GM23338 (cell line): ENCODE results near the gene THOP1. TPM values are rescaled to one million over a fixed set of nuclear protein-coding genes. Genes with fewer than 3 reads are reported as not detected.

ENCODE experiments used
- ATAC-seq: fragments of 200-7000 bp; cut with Tn5 transposase; 3 replicates; pipeline ENCODE4 v1.9.1; 2020
- DNase-seq: peaks from one replicate; pipeline ENCODE4 v3.0.0-alpha.2; 2015; ENCODE audit warnings: low spot score
- H2AFZ ChIP-seq: fragments of 200-600 bp; sonication (generic); 2 replicates; pipeline ENCODE4 v1.8.0; 2016; ENCODE audit warnings: antibody characterized with exemption, mild to moderate bottlenecking, moderate library complexity
- H3F3A ChIP-seq: fragments of 200-600 bp; sonication (generic); replicated peaks from 2 replicates; pipeline ENCODE4 v1.8.0; 2017; ENCODE audit warnings: antibody characterized with exemption, mixed run types, low read depth
- H3K27ac ChIP-seq: fragments of 200-600 bp; sonication (generic); 2 replicates; pipeline ENCODE4 v1.6.1; 2016; ENCODE audit warnings: low read depth
- H3K27me3 ChIP-seq: fragments of 200-600 bp; sonication (generic); 2 replicates; pipeline ENCODE4 v1.8.0; 2016; ENCODE audit warnings: mild to moderate bottlenecking, mixed run types, moderate library complexity; ENCODE audit not compliant: insufficient read depth
- H3K36me3 ChIP-seq: fragments of 200-600 bp; sonication (generic); 2 replicates; pipeline ENCODE4 v1.8.0; 2016; ENCODE audit warnings: mild to moderate bottlenecking; ENCODE audit not compliant: insufficient read depth
- H3K4me1 ChIP-seq: fragments of 200-600 bp; sonication (generic); 2 replicates; pipeline ENCODE4 v1.8.0; 2016; ENCODE audit warnings: mild to moderate bottlenecking, moderate library complexity; ENCODE audit not compliant: insufficient read depth
- H3K4me2 ChIP-seq: fragments of 200-600 bp; sonication (generic); 2 replicates; pipeline ENCODE4 v1.7.1; 2017; ENCODE audit warnings: mixed run types
- H3K4me3 ChIP-seq: fragments of 200-600 bp; sonication (generic); 2 replicates; pipeline ENCODE4 v1.6.1; 2016; ENCODE audit warnings: mixed run types
- H3K79me2 ChIP-seq: fragments of 200-600 bp; sonication (generic); replicated peaks from 2 replicates; pipeline ENCODE4 v1.8.0; 2017; ENCODE audit warnings: mild to moderate bottlenecking; ENCODE audit not compliant: insufficient read depth
- H3K9me2 ChIP-seq: fragments of 200-600 bp; sonication (generic); 2 replicates; pipeline ENCODE4 v1.8.0; 2017; ENCODE audit not compliant: insufficient read depth
- H4K20me1 ChIP-seq: fragments of 200-600 bp; sonication (generic); replicated peaks from 2 replicates; pipeline ENCODE4 v1.8.0; 2017; ENCODE audit warnings: mild to moderate bottlenecking; ENCODE audit not compliant: insufficient read depth
- H3K27ac Mint-ChIP-seq: 2 replicates; pipeline ENCODE4 v1.8.0; 2020; ENCODE audit warnings: inconsistent platforms, mild to moderate bottlenecking, moderate library complexity, mixed read lengths
- H3K27me3 Mint-ChIP-seq: 3 replicates; pipeline ENCODE4 v1.8.0; 2022; ENCODE audit warnings: low read depth, mild to moderate bottlenecking, moderate library complexity, mixed read lengths, inconsistent platforms; ENCODE audit not compliant: insufficient read depth, poor library complexity
- H3K36me3 Mint-ChIP-seq: 3 replicates; pipeline ENCODE4 v1.8.0; 2021; ENCODE audit warnings: low read depth, mild to moderate bottlenecking, inconsistent platforms, moderate library complexity, mixed read lengths
- H3K4me1 Mint-ChIP-seq: 3 replicates; pipeline ENCODE4 v1.8.0; 2020; ENCODE audit warnings: mild to moderate bottlenecking, inconsistent platforms, mixed read lengths
- H3K4me3 Mint-ChIP-seq: 3 replicates; pipeline ENCODE4 v1.8.0; 2021; ENCODE audit warnings: moderate library complexity, mild to moderate bottlenecking, inconsistent platforms, mixed read lengths
- H3K9me3 Mint-ChIP-seq: 3 replicates; pipeline ENCODE4 v1.8.0; 2020; ENCODE audit warnings: moderate library complexity, mild to moderate bottlenecking, inconsistent platforms, mixed read lengths
- CREB1 ChIP-seq: fragments of 250-450 bp; sonication (Bioruptor Pico); IDR thresholded peaks from 2 replicates; pipeline ENCODE4 v1.5.0; 2020; ENCODE audit warnings: low read depth, mild to moderate bottlenecking, moderate library complexity
- ETS1 ChIP-seq: IDR thresholded peaks from 2 replicates; pipeline ENCODE4 v1.6.1; 2016; ENCODE audit warnings: antibody characterized with exemption
- EZH2 ChIP-seq: fragments of 200-600 bp; sonication (generic); IDR thresholded peaks from one replicate; pipeline ENCODE4 v1.8.0; 2017; ENCODE audit warnings: antibody characterized with exemption, mild to moderate bottlenecking, low read depth; ENCODE audit not compliant: unreplicated experiment
- EZH2phosphoT487 ChIP-seq: fragments of 200-600 bp; sonication (generic); IDR thresholded peaks from one replicate; pipeline ENCODE4 v1.8.1; 2018; ENCODE audit warnings: antibody characterized with exemption; ENCODE audit not compliant: unreplicated experiment
- JUNB ChIP-seq: IDR thresholded peaks from one replicate; pipeline ENCODE4 v1.6.1; 2016; ENCODE audit warnings: antibody characterized with exemption; ENCODE audit not compliant: unreplicated experiment
- NANOG ChIP-seq: IDR thresholded peaks from 2 replicates; pipeline ENCODE4 v1.6.1; 2016; ENCODE audit warnings: antibody characterized with exemption, borderline replicate concordance
- POLR2AphosphoS5 ChIP-seq: IDR thresholded peaks from 2 replicates; pipeline ENCODE4 v1.6.1; 2016; ENCODE audit warnings: antibody characterized with exemption, low read depth
- REST ChIP-seq: IDR thresholded peaks from one replicate; pipeline ENCODE4 v1.6.1; 2018; ENCODE audit warnings: antibody characterized with exemption; ENCODE audit not compliant: unreplicated experiment
- STAT1 ChIP-seq: IDR thresholded peaks from one replicate; pipeline ENCODE4 v1.6.1; 2016; ENCODE audit warnings: antibody characterized with exemption; ENCODE audit not compliant: unreplicated experiment
- ZNF114 ChIP-seq: fragments of 250-450 bp; sonication (Bioruptor Pico); IDR thresholded peaks from 2 replicates; pipeline ENCODE4 v1.5.0; 2020; ENCODE audit warnings: mild to moderate bottlenecking, moderate library complexity
- ZNF331 ChIP-seq: fragments of 250-450 bp; sonication (Bioruptor Pico); IDR thresholded peaks from 2 replicates; pipeline ENCODE4 v1.5.0; 2020; ENCODE audit warnings: low read depth, mild to moderate bottlenecking, moderate library complexity
- polyA plus RNA-seq: library from polyadenylated mRNA; unstranded; fragments of >200 nt; fragmentation: Nextera tagmentation; extraction: Ambion mirVana; gene quantifications from 2 replicates; pipeline ENCODE4 v1.2.1, GENCODE V29; 2016
- total RNA-seq: library from RNA; depleted of rRNA; stranded (reverse); fragments of >200 nt; shearing (Covaris generic); gene quantifications from 2 replicates; pipeline ENCODE4 v1.2.3, GENCODE V29; 2014
- TF ChIP-seq, protein P1 (sequence below): fragments of 250-450 bp; sonication (Bioruptor Pico); IDR thresholded peaks from 2 replicates; pipeline ENCODE4 v1.5.0; 2020; ENCODE audit warnings: mild to moderate bottlenecking, moderate library complexity
- TF ChIP-seq, protein P2 (sequence below), 2 experiments: fragments of 200-600 bp in 1 of 2; sonication (generic) in 1 of 2; conservative IDR thresholded peaks; 2 replicates each; pipeline versions ENCODE4 v1.5.1 to v1.6.1; 2016 to 2017; ENCODE audit warnings: antibody characterized with exemption in 2 of 2, low read depth in 2 of 2, mild to moderate bottlenecking in 2 of 2, moderate library complexity in 1 of 2

Gene THOP1
- total and polyA plus RNA-seq, 2 experiments from 2014 or later, result 110 to 229 TPM

DNA sequence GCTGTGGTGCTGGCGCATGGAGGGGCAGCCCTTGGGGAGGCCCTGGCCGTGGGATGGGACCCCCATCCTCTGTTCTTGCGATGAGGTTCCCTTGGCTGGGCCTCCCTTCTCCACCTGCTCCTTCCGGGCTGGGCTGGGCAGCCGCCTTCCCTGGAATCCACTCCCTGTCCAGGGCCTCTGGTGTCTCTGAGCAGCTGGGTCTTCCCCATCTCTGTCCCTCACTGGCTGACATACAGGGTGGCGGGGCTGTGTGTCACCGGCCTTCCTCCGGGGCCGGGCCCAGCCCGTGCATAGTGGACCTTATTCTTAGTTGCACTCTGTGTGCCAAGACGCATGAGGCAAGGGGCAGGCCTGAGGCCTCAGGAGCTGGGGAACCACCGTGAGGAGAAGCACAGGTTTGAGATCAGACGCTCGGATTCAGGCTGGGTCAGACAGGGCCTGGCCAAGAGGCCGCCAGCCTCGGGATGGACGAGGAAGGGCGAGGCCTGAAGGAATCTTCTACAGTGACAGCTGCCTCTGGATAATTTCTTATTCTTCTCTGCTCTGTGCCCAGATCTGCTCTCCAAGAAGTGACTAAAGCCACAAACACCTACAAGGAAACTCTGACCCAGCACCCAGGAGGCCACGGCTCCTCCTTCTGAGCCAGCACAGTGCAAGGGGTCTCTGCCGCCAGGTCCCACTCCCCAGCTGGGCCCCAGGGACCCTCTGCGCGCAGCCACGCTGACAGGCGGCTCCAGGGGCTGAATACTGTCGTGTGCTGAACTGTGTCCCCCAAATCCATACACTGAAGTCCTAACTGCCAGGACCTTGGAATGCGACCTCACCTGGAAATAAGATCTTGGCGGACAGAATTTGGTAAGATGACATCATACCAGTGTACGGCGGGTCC is 13.3 kb upstream of the THOP1 start:
- TF ChIP-seq ETS1 (no peak), NANOG (no peak), CREB1 (CRISPR knock-in tag) (no peak), STAT1 (no peak), EZH2 (no peak), ZNF114 (CRISPR knock-in tag) (no peak), JUNB (no peak), POLR2AphosphoS5 (no peak), EZH2phosphoT487 (no peak), ZNF331 (CRISPR knock-in tag) (no peak), REST (no peak)
- TF ChIP-seq, protein P1, sequence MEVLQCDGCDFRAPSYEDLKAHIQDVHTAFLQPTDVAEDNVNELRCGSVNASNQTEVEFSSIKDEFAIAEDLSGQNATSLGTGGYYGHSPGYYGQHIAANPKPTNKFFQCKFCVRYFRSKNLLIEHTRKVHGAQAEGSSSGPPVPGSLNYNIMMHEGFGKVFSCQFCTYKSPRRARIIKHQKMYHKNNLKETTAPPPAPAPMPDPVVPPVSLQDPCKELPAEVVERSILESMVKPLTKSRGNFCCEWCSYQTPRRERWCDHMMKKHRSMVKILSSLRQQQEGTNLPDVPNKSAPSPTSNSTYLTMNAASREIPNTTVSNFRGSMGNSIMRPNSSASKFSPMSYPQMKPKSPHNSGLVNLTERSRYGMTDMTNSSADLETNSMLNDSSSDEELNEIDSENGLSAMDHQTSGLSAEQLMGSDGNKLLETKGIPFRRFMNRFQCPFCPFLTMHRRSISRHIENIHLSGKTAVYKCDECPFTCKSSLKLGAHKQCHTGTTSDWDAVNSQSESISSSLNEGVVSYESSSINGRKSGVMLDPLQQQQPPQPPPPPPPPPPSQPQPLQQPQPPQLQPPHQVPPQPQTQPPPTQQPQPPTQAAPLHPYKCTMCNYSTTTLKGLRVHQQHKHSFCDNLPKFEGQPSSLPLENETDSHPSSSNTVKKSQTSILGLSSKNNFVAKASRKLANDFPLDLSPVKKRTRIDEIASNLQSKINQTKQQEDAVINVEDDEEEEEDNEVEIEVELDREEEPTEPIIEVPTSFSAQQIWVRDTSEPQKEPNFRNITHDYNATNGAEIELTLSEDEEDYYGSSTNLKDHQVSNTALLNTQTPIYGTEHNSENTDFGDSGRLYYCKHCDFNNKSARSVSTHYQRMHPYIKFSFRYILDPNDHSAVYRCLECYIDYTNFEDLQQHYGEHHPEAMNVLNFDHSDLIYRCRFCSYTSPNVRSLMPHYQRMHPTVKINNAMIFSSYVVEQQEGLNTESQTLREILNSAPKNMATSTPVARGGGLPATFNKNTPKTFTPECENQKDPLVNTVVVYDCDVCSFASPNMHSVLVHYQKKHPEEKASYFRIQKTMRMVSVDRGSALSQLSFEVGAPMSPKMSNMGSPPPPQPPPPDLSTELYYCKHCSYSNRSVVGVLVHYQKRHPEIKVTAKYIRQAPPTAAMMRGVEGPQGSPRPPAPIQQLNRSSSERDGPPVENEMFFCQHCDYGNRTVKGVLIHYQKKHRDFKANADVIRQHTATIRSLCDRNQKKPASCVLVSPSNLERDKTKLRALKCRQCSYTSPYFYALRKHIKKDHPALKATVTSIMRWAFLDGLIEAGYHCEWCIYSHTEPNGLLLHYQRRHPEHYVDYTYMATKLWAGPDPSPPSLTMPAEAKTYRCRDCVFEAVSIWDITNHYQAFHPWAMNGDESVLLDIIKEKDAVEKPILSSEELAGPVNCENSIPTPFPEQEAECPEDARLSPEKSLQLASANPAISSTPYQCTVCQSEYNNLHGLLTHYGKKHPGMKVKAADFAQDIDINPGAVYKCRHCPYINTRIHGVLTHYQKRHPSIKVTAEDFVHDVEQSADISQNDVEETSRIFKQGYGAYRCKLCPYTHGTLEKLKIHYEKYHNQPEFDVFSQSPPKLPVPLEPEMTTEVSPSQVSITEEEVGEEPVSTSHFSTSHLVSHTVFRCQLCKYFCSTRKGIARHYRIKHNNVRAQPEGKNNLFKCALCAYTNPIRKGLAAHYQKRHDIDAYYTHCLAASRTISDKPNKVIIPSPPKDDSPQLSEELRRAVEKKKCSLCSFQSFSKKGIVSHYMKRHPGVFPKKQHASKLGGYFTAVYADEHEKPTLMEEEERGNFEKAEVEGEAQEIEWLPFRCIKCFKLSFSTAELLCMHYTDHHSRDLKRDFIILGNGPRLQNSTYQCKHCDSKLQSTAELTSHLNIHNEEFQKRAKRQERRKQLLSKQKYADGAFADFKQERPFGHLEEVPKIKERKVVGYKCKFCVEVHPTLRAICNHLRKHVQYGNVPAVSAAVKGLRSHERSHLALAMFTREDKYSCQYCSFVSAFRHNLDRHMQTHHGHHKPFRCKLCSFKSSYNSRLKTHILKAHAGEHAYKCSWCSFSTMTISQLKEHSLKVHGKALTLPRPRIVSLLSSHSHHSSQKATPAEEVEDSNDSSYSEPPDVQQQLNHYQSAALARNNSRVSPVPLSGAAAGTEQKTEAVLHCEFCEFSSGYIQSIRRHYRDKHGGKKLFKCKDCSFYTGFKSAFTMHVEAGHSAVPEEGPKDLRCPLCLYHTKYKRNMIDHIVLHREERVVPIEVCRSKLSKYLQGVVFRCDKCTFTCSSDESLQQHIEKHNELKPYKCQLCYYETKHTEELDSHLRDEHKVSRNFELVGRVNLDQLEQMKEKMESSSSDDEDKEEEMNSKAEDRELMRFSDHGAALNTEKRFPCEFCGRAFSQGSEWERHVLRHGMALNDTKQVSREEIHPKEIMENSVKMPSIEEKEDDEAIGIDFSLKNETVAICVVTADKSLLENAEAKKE (CRISPR knock-in tag), result no peak
- TF ChIP-seq, protein P2, sequence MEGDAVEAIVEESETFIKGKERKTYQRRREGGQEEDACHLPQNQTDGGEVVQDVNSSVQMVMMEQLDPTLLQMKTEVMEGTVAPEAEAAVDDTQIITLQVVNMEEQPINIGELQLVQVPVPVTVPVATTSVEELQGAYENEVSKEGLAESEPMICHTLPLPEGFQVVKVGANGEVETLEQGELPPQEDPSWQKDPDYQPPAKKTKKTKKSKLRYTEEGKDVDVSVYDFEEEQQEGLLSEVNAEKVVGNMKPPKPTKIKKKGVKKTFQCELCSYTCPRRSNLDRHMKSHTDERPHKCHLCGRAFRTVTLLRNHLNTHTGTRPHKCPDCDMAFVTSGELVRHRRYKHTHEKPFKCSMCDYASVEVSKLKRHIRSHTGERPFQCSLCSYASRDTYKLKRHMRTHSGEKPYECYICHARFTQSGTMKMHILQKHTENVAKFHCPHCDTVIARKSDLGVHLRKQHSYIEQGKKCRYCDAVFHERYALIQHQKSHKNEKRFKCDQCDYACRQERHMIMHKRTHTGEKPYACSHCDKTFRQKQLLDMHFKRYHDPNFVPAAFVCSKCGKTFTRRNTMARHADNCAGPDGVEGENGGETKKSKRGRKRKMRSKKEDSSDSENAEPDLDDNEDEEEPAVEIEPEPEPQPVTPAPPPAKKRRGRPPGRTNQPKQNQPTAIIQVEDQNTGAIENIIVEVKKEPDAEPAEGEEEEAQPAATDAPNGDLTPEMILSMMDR (conservative IDR thresholded peaks at IDR 0.05; ENCODE audit: low read depth in 2 of 2), result no peak
- peaks cover 37% of the 10 kb centered on the region for H4K20me1 ChIP-seq

More for the DNA sequence above, 13.3 kb upstream of the THOP1 start:
- DNase-seq, result no peak
- no peak overlapping the region for H3K4me2 ChIP-seq
- H3K4me3 Mint-ChIP-seq, result no peak overlapping the region
- H3K9me3 Mint-ChIP-seq, result no peaks in the 10 kb centered on the region
- H3K4me1 ChIP-seq, result no peaks in the 10 kb centered on the region
- H3K27me3 Mint-ChIP-seq, result peaks cover 11% of the 10 kb centered on the region
- H3K27ac Mint-ChIP-seq, result no peak overlapping the region
- peaks cover 11% of the 10 kb centered on the region; the same call in 2 of the 3 replicates for H3K36me3 Mint-ChIP-seq
- no peaks in the 10 kb centered on the region for H3K4me1 Mint-ChIP-seq
- no peak overlapping the region for H3K4me3 ChIP-seq
- no peaks in the 10 kb centered on the region for H3K36me3 ChIP-seq
- H3K9me2 ChIP-seq, result no peaks in the 10 kb centered on the region
- no peaks in the 10 kb centered on the region for H3F3A ChIP-seq
- peaks cover 66% of the 10 kb centered on the region for H3K79me2 ChIP-seq
- H2AFZ ChIP-seq, result no peak overlapping the region
- ATAC-seq, result no peak
- H3K27me3 ChIP-seq, result no peaks in the 10 kb centered on the region
- H3K27ac ChIP-seq, result no peak overlapping the region
